GM21390 (cell line): ENCODE measurements around the gene MAT2B.
"Not testable (repeated sequence)": the region's sequence is repeated elsewhere in the genome, so short reads cannot be mapped to it uniquely, and the experiment has no call there.

Experiments used
- ATAC-seq: cut with Tn5 transposase; IDR thresholded peaks from one replicate; pipeline ENCODE4 v1.9.1; 2021; ENCODE audit not compliant: unreplicated experiment

The MAT2B gene

GRCh38 chr5:163503106-163504078 is 2.0 kb upstream of the MAT2B start:
- ATAC-seq: no peak

GRCh38 chr5:163504079-163504931 is 1.1 kb upstream of the MAT2B start:
- ATAC-seq: no peak

- no peak for ATAC-seq
These were observed 411 bp upstream of the MAT2B start for GRCh38 chr5:163505049-163505367.

GRCh38 chr5:163506095-163506457 is 657 bp downstream of the MAT2B start:
- ATAC-seq: peak; percentile 10

GRCh38 chr5:163506726-163507125 is 1.3 kb downstream of the MAT2B start:
- ATAC-seq: no peak

- ATAC-seq: no peak
These were observed 3.3 kb downstream of the MAT2B start for GRCh38 chr5:163508753-163509152.

- no peak for ATAC-seq
These were observed 4.0 kb downstream of the MAT2B start for GRCh38 chr5:163509291-163509951.

- no peak for ATAC-seq
These were observed 7.1 kb downstream of the MAT2B start for GRCh38 chr5:163512526-163512925.

- ATAC-seq: no peak
These were observed 19.7 kb downstream of the MAT2B start for GRCh38 chr5:163525096-163525495.

- ATAC-seq: no peak
These were observed 24.3 kb downstream of the MAT2B start for GRCh38 chr5:163529698-163530097.

- ATAC-seq: no peak
These were observed 25.9 kb downstream of the MAT2B start for GRCh38 chr5:163531272-163531671.

- no peak for ATAC-seq
These were observed 27.0 kb downstream of the MAT2B start for GRCh38 chr5:163532171-163533084.

GRCh38 chr5:163533223-163533622 is 27.8 kb downstream of the MAT2B start:
- no peak for ATAC-seq

GRCh38 chr5:163534492-163535094 is 29.2 kb downstream of the MAT2B start:
- ATAC-seq: no peak

GRCh38 chr5:163535290-163535689 is 29.9 kb downstream of the MAT2B start:
- ATAC-seq: no peak

- ATAC-seq: not testable (repeated sequence)
These were observed 31.0 kb downstream of the MAT2B start for GRCh38 chr5:163536442-163536841.

- no peak for ATAC-seq
These were observed 35.3 kb downstream of the MAT2B start for GRCh38 chr5:163540696-163541095.

- ATAC-seq: no peak
These were observed 37.4 kb downstream of the MAT2B start for GRCh38 chr5:163542771-163543170.

- no peak for ATAC-seq
These were observed 38.6 kb downstream of the MAT2B start for GRCh38 chr5:163544041-163544440.

GRCh38 chr5:163544836-163545235 is 39.4 kb downstream of the MAT2B start:
- no peak for ATAC-seq
